GM12801 (cell line): ENCODE measurements around the gene ZNF680.

Experiments
- CTCF ChIP-seq: IDR thresholded peaks from one replicate; pipeline ENCODE4 v1.5.1; 2011; ENCODE audit warnings: control low read depth; ENCODE audit not compliant: insufficient read length; ENCODE audit errors: extremely low read depth

ZNF680 gene

GRCh38 chr7:64515330-64515729 is 47.5 kb downstream of the ZNF680 start:
- TF ChIP-seq CTCF: no peak

GRCh38 chr7:64509583-64509982 is 53.3 kb downstream of the ZNF680 start:
- TF ChIP-seq CTCF: no peak

GRCh38 chr7:64504581-64505120 is 58.2 kb downstream of the ZNF680 start:
- TF ChIP-seq CTCF: no peak

- TF ChIP-seq CTCF: no peak
These were observed 64.6 kb downstream of the ZNF680 start for GRCh38 chr7:64498270-64498669.

GRCh38 chr7:64494912-64495461 is 67.9 kb downstream of the ZNF680 start:
- TF ChIP-seq CTCF: no peak

- TF ChIP-seq CTCF: no peak
These were observed 77.2 kb downstream of the ZNF680 start for GRCh38 chr7:64485623-64486022.
